Neuronal stem cell (in vitro differentiated cells): ENCODE data around the gene IKZF5.

Experiments used
- DNase-seq: peaks from one replicate; pipeline ENCODE4 v3.0.0-alpha.2; 2013; ENCODE audit warnings: low spot score
- H2AFZ ChIP-seq: one replicate; pipeline ENCODE4 v1.6.1; 2013; ENCODE audit warnings: mild to moderate bottlenecking, low read length, inconsistent platforms
- H2AK5ac ChIP-seq: 2 replicates; pipeline ENCODE4 v1.6.1; 2013; ENCODE audit warnings: low read depth, mild to moderate bottlenecking, inconsistent platforms, low read length, moderate library complexity, mixed read lengths
- H2BK120ac ChIP-seq: 2 replicates; pipeline ENCODE4 v1.6.1; 2013; ENCODE audit warnings: low read depth, mild to moderate bottlenecking, inconsistent platforms, low read length, moderate library complexity, mixed read lengths
- H2BK12ac ChIP-seq: one replicate; pipeline ENCODE4 v1.6.1; 2013; ENCODE audit warnings: low read length, inconsistent platforms
- H2BK15ac ChIP-seq: 2 replicates; pipeline ENCODE4 v1.6.1; 2013; ENCODE audit warnings: mild to moderate bottlenecking, low read length, inconsistent platforms, mixed read lengths
- H2BK5ac ChIP-seq: one replicate; pipeline ENCODE4 v1.6.1; 2013; ENCODE audit warnings: inconsistent platforms, mild to moderate bottlenecking, low read length, moderate library complexity
- H3K14ac ChIP-seq: one replicate; pipeline ENCODE4 v1.6.1; 2013; ENCODE audit warnings: low read length, inconsistent platforms
- H3K18ac ChIP-seq: 2 replicates; pipeline ENCODE4 v1.6.1; 2013; ENCODE audit warnings: low read length, inconsistent platforms
- H3K23ac ChIP-seq: 2 replicates; pipeline ENCODE4 v1.6.1; 2013; ENCODE audit warnings: low read depth, mild to moderate bottlenecking, mixed read lengths, low read length, inconsistent platforms; ENCODE audit not compliant: poor library complexity
- H3K27ac ChIP-seq: replicated peaks from 3 replicates; pipeline ENCODE4 v1.5.1; 2013; ENCODE audit warnings: low read length, inconsistent platforms
- H3K27me3 ChIP-seq, 3 experiments: 2 replicates each; pipeline ENCODE4 v1.6.1; 2013; ENCODE audit warnings: low read length in 3 of 3, mild to moderate bottlenecking in 2 of 3, inconsistent platforms in 1 of 3, low read depth in 1 of 3, mixed read lengths in 1 of 3, moderate library complexity in 1 of 3; ENCODE audit not compliant: control insufficient read depth in 3 of 3, insufficient read depth in 3 of 3
- H3K36me3 ChIP-seq, 2 donors: replicated peaks in 1 of 2; 2 replicates each; pipeline ENCODE4 v1.6.1; 2013; ENCODE audit warnings: low read length in 2 of 2; ENCODE audit not compliant: control insufficient read depth in 2 of 2, insufficient read depth in 2 of 2
- H3K4ac ChIP-seq: 2 replicates; pipeline ENCODE4 v1.6.1; 2013; ENCODE audit warnings: inconsistent platforms, mild to moderate bottlenecking, low read length, moderate library complexity
- H3K4me1 ChIP-seq, 2 donors: 1 replicate in 1 of 2; 2 replicates in 1 of 2; pipeline ENCODE4 v1.6.1; 2013; ENCODE audit warnings: low read length in 2 of 2, low read depth in 1 of 2; ENCODE audit not compliant: control insufficient read depth in 2 of 2, insufficient read depth in 1 of 2
- H3K4me2 ChIP-seq: one replicate; pipeline ENCODE4 v1.6.1; 2013; ENCODE audit warnings: mild to moderate bottlenecking, low read length, inconsistent platforms; ENCODE audit not compliant: insufficient read depth, poor library complexity, severe bottlenecking
- H3K4me3 ChIP-seq, 2 donors: 2 replicates each; pipeline ENCODE4 v1.5.1; 2013; ENCODE audit warnings: low read length in 2 of 2, mild to moderate bottlenecking in 2 of 2, inconsistent platforms in 1 of 2, moderate library complexity in 1 of 2
- H3K79me1 ChIP-seq: one replicate; pipeline ENCODE4 v1.6.1; 2013; ENCODE audit warnings: low read depth, mild to moderate bottlenecking, inconsistent platforms, low read length, moderate library complexity
- H3K9ac ChIP-seq: one replicate; pipeline ENCODE4 v1.6.1; 2013; ENCODE audit warnings: mild to moderate bottlenecking, low read depth, low read length, inconsistent platforms; ENCODE audit not compliant: poor library complexity
- H3K9me3 ChIP-seq, 2 donors: replicated peaks in 1 of 2; 2 replicates each; pipeline versions ENCODE3 to v1.6.1; 2013; ENCODE audit warnings: low read length in 2 of 2, mild to moderate bottlenecking in 2 of 2, inconsistent platforms in 1 of 2, low read depth in 1 of 2, mixed read lengths in 1 of 2, moderate library complexity in 1 of 2; ENCODE audit not compliant: control insufficient read depth in 2 of 2, insufficient read depth in 1 of 2
- H4K8ac ChIP-seq: one replicate; pipeline ENCODE4 v1.6.1; 2013; ENCODE audit warnings: low read depth, mild to moderate bottlenecking, inconsistent platforms, low read length, moderate library complexity
- H4K91ac ChIP-seq: one replicate; pipeline ENCODE4 v1.6.1; 2013; ENCODE audit warnings: low read length, low read depth, mild to moderate bottlenecking, inconsistent platforms; ENCODE audit not compliant: poor library complexity
- WGBS, 2 donors: extraction: QIAGEN DNeasy Blood & Tissue Kit; methylation state at CpG; one replicate each; pipeline ENCODE4 v1.1.7; 2013; ENCODE audit warnings: missing lambda C conversion rate in 2 of 2, mixed read lengths in 1 of 2; ENCODE audit not compliant: insufficient read length in 2 of 2, insufficient replicate concordance in 1 of 2; ENCODE audit errors: extremely low coverage in 2 of 2; 5-methylcytosine and 5-hydroxymethylcytosine counted together

Gene IKZF5

DNA sequence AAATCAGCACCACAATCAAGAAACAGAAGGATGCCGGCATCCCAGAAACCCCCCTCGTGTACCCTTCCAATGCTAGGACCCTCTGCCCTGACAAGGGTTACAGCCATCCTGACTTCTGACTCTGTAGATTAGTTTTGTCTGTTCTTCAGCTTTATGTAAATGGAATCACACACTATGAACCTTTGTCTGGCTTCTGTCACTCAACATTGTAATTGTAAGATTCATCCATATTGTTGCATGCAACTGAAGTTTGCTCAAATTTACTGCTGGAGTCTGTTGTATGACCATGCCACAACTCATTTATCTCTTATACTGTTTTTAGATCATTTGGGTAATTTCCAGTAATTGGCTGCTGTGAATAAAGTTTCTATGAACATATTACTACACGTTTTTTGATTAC lies 8.4 kb downstream of the IKZF5 start:
- no CpG with 5 or more reads among the region's 3 CpGs for WGBS, 2 donors
- Histone ChIP-seq H3K9me3 (no peaks in the 10 kb centered on the region), H3K4me1 (peaks cover 2 to 3% of the 10 kb centered on the region in 2 donors), H3K36me3 (peaks cover 2 to 22% of the 10 kb centered on the region in 2 donors), H2BK12ac (no peak overlapping the region), H3K4me2 (no peak overlapping the region), H3K4ac (no peak overlapping the region), H3K27ac (no peak overlapping the region), H3K14ac (no peak overlapping the region), H3K23ac (no peak overlapping the region), H2AFZ (no peak overlapping the region), H3K18ac (no peak overlapping the region), H3K79me1 (no peaks in the 10 kb centered on the region), H4K91ac (no peak overlapping the region), H2BK120ac (no peak overlapping the region), H2AK5ac (no peak overlapping the region), H2BK15ac (no peak overlapping the region), H3K4me3 (no peak overlapping the region), H4K8ac (no peak overlapping the region), H2BK5ac (no peak overlapping the region), H3K27me3 (no peaks in the 10 kb centered on the region), H3K9ac (no peak overlapping the region)
- DNase-seq: no peak

GRCh38 chr10:122999347-122999746 lies 9.2 kb downstream of the IKZF5 start:
- H3K18ac ChIP-seq: no peak overlapping the region

GRCh38 chr10:122998934-122999333 lies 9.7 kb downstream of the IKZF5 start:
- Histone ChIP-seq H3K4ac (no peak overlapping the region), H2AK5ac (no peak overlapping the region), H3K79me1 (no peaks in the 10 kb centered on the region), H3K9ac (no peak overlapping the region), H2BK12ac (no peak overlapping the region), H3K4me1 (peaks cover 2 to 3% of the 10 kb centered on the region in 2 donors), H3K9me3 (peaks cover 0 to 1% of the 10 kb centered on the region in 2 donors), H3K14ac (no peak overlapping the region), H3K27ac (no peak overlapping the region), H3K27me3 (no peaks in the 10 kb centered on the region), H4K8ac (no peak overlapping the region), H3K23ac (no peak overlapping the region), H2BK5ac (no peak overlapping the region), H3K36me3 (peaks cover 7 to 34% of the 10 kb centered on the region in 2 donors), H2AFZ (no peak overlapping the region), H2BK15ac (no peak overlapping the region), H3K4me3 (no peak overlapping the region), H3K4me2 (no peak overlapping the region), H4K91ac (no peak overlapping the region), H3K18ac (no peak overlapping the region), H2BK120ac (no peak overlapping the region)
- WGBS, 2 donors: no CpG with 5 or more reads among the region's 3 CpGs
- DNase-seq: no peak

More at GRCh38 chr10:122999347-122999746, 9.2 kb downstream of the IKZF5 start:
- Histone ChIP-seq H2BK15ac (no peak overlapping the region), H3K4ac (no peak overlapping the region), H3K4me1 (peaks cover 2 to 3% of the 10 kb centered on the region in 2 donors), H3K4me2 (no peak overlapping the region), H2AFZ (no peak overlapping the region), H3K27ac (no peak overlapping the region), H2BK120ac (no peak overlapping the region), H4K91ac (no peak overlapping the region), H4K8ac (no peak overlapping the region), H3K23ac (no peak overlapping the region), H2AK5ac (no peak overlapping the region), H3K9ac (no peak overlapping the region), H2BK5ac (no peak overlapping the region), H3K9me3 (no peaks in the 10 kb centered on the region), H3K14ac (no peak overlapping the region), H3K79me1 (no peaks in the 10 kb centered on the region), H2BK12ac (no peak overlapping the region), H3K27me3 (no peaks in the 10 kb centered on the region), H3K4me3 (no peak overlapping the region), H3K36me3 (peaks cover 4 to 30% of the 10 kb centered on the region in 2 donors)
- DNase-seq: no peak
- no CpG with 5 or more reads among the region's 3 CpGs for WGBS, 2 donors

- H3K27ac ChIP-seq: no peak overlapping the region
- no peak overlapping the region for H3K18ac ChIP-seq
- peaks cover 2 to 3% of the 10 kb centered on the region in 2 donors for H3K4me1 ChIP-seq
- no peak overlapping the region for H2BK12ac ChIP-seq
- DNase-seq: no peak
- no peak overlapping the region for H4K91ac ChIP-seq
- H3K27me3 ChIP-seq: no peaks in the 10 kb centered on the region
- H2BK5ac ChIP-seq: no peak overlapping the region
- H3K23ac ChIP-seq: no peak overlapping the region
- no peaks in the 10 kb centered on the region for H3K79me1 ChIP-seq
- H3K9me3 ChIP-seq: peaks cover 0 to 3% of the 10 kb centered on the region in 2 donors
- no peak overlapping the region for H4K8ac ChIP-seq
- no peak overlapping the region for H2BK15ac ChIP-seq
- H3K4me2 ChIP-seq: no peak overlapping the region
- no peak overlapping the region for H2BK120ac ChIP-seq
- no peak overlapping the region for H2AFZ ChIP-seq
- WGBS, 2 donors: no CpG with 5 or more reads among the region's 6 CpGs
- no peak overlapping the region for H3K4me3 ChIP-seq
- peaks cover 9 to 39% of the 10 kb centered on the region in 2 donors for H3K36me3 ChIP-seq
- no peak overlapping the region for H2AK5ac ChIP-seq
- H3K14ac ChIP-seq: no peak overlapping the region
- no peak overlapping the region for H3K4ac ChIP-seq
- no peak overlapping the region for H3K9ac ChIP-seq
Observed at GRCh38 chr10:122998360-122998917, 10.2 kb downstream of the IKZF5 start.
